Peyer's patch (tissue), 4 donors: Measurements from ENCODE around the gene ANKRD11. TPM values are rescaled to one million over a fixed set of nuclear protein-coding genes. Genes with fewer than 3 reads are reported as not detected.

Experiments
- DNase-seq, 3 donors: peaks; one replicate each; pipeline ENCODE4 v3.0.0-alpha.2; 2017 to 2019
- H3K27ac ChIP-seq, 4 donors: fragments of 200-600 bp; sonication (generic); one replicate each; pipeline ENCODE4 v1.5.1; 2016 to 2019
- H3K27me3 ChIP-seq, 2 donors: fragments of 200-600 bp; sonication (generic); one replicate each; pipeline ENCODE4 v1.5.1; 2019
- H3K36me3 ChIP-seq, 3 donors: fragments of 200-600 bp; sonication (generic); one replicate each; pipeline ENCODE4 v1.5.1; 2016 to 2019
- H3K4me1 ChIP-seq, 4 donors: fragments of 200-600 bp; sonication (generic); one replicate each; pipeline ENCODE4 v1.5.1; 2016 to 2019
- H3K4me3 ChIP-seq, 4 donors: fragments of 200-600 bp; sonication (generic); 1 replicate in 3 of 4; 2 replicates in 1 of 4; pipeline ENCODE4 v1.5.1; 2016 to 2019; ENCODE audit warnings: mild to moderate bottlenecking in 1 of 4
- H3K9me3 ChIP-seq, 4 donors: fragments of 200-600 bp; sonication (generic); one replicate each; pipeline ENCODE4 v1.5.1; 2016 to 2019; ENCODE audit warnings: mild to moderate bottlenecking in 1 of 4
- CTCF ChIP-seq, 6 experiments: fragments of 450-650 bp in 4 of 6; fragments of 200-600 bp in 2 of 6; sonication (generic) in 1 of 6; IDR thresholded peaks; one replicate each; pipeline ENCODE4 v1.5.1; 2017 to 2019; ENCODE audit warnings: antibody characterized with exemption in 6 of 6, mild to moderate bottlenecking in 3 of 6, moderate library complexity in 1 of 6
- POLR2A ChIP-seq, 2 donors: fragments of 450-650 bp; IDR thresholded peaks; one replicate each; pipeline ENCODE4 v1.5.1; 2017; ENCODE audit warnings: antibody characterized with exemption in 2 of 2, mild to moderate bottlenecking in 2 of 2, moderate library complexity in 2 of 2
- total RNA-seq, 4 donors: library from RNA; depleted of rRNA; stranded (reverse); fragments of >200 nt; gene quantifications; one replicate each; pipeline ENCODE4 v1.1.0, GENCODE V29; 2016

Gene ANKRD11
- total RNA-seq, 4 donors from 2014 or later = 177 to 227 (median 211) TPM

GRCh38 chr16:89361751-89362539, 128.4 kb downstream of the ANKRD11 start:
- peak overlapping the region in 1 of 4 donors; percentile 68 for H3K27ac ChIP-seq
- H3K4me1 ChIP-seq = peaks cover 8 to 79% (median 57%) of the 10 kb centered on the region in 4 donors
- no peak overlapping the region for H3K4me3 ChIP-seq
- no peaks in the 10 kb centered on the region for H3K27me3 ChIP-seq
- DNase-seq = peak in 1 of 3 donors; percentile 65
- no peaks in the 10 kb centered on the region for H3K9me3 ChIP-seq
- TF ChIP-seq CTCF (IDR thresholded peaks at IDR 0.05) (no peak), POLR2A (IDR thresholded peaks at IDR 0.05) (no peak)
- H3K36me3 ChIP-seq = no peaks in the 10 kb centered on the region

GRCh38 chr16:89360760-89361435, 129.5 kb downstream of the ANKRD11 start:
- Histone ChIP-seq H3K4me3 (no peak overlapping the region), H3K4me1 (peaks cover 8 to 90% (median 57%) of the 10 kb centered on the region in 4 donors), H3K36me3 (no peaks in the 10 kb centered on the region), H3K27me3 (no peaks in the 10 kb centered on the region), H3K9me3 (no peaks in the 10 kb centered on the region), H3K27ac (peak overlapping the region in 1 of 4 donors; percentile 68)
- TF ChIP-seq POLR2A (IDR thresholded peaks at IDR 0.05) = no peak
- TF ChIP-seq CTCF (IDR thresholded peaks at IDR 0.05) = no peak
- peak in 2 of 3 donors; percentile 85 to 90 for DNase-seq

GRCh38 chr16:89359264-89360147, 130.9 kb downstream of the ANKRD11 start:
- no peak for DNase-seq
- Histone ChIP-seq H3K4me3 (no peak overlapping the region), H3K4me1 (peaks cover 10 to 91% (median 58%) of the 10 kb centered on the region in 4 donors), H3K27ac (no peak overlapping the region), H3K36me3 (no peaks in the 10 kb centered on the region), H3K27me3 (no peaks in the 10 kb centered on the region), H3K9me3 (no peaks in the 10 kb centered on the region)
- no peak for TF ChIP-seq CTCF (IDR thresholded peaks at IDR 0.05)
- no peak for TF ChIP-seq POLR2A (IDR thresholded peaks at IDR 0.05)

- peak; percentile 68 to 85 (median 76) for DNase-seq
Observed at GRCh38 chr16:89358030-89359005, 132.0 kb downstream of the ANKRD11 start.

More at GRCh38 chr16:89358030-89359005, 132.0 kb downstream of the ANKRD11 start:
- Histone ChIP-seq H3K27ac (peak overlapping the region in 3 of 4 donors; percentile 26 to 62 (median 38)), H3K9me3 (no peaks in the 10 kb centered on the region), H3K27me3 (no peaks in the 10 kb centered on the region), H3K36me3 (no peaks in the 10 kb centered on the region), H3K4me3 (peak overlapping the region in 1 of 4 donors; percentile 24), H3K4me1 (peaks cover 10 to 91% (median 49%) of the 10 kb centered on the region in 4 donors)
- no peak for TF ChIP-seq POLR2A (IDR thresholded peaks at IDR 0.05)
- no peak for TF ChIP-seq CTCF (IDR thresholded peaks at IDR 0.05)
